PC-3 (cell line): ENCODE results near the gene AATF.

Source experiments
- EZH2 ChIP-seq: fragments of 300-600 bp; sonication (generic); IDR thresholded peaks from one replicate; pipeline ENCODE4 v1.6.1; 2017; ENCODE audit warnings: antibody characterized with exemption, mild to moderate bottlenecking, low read length; ENCODE audit not compliant: unreplicated experiment
- TF ChIP-seq, protein P1 (sequence below): fragments of 300-600 bp; sonication (generic); conservative IDR thresholded peaks from 2 replicates; pipeline ENCODE4 v1.5.1; 2017; ENCODE audit warnings: antibody characterized with exemption, low read depth, mild to moderate bottlenecking, low read length

- no peak for TF ChIP-seq EZH2
- TF ChIP-seq, protein P1, sequence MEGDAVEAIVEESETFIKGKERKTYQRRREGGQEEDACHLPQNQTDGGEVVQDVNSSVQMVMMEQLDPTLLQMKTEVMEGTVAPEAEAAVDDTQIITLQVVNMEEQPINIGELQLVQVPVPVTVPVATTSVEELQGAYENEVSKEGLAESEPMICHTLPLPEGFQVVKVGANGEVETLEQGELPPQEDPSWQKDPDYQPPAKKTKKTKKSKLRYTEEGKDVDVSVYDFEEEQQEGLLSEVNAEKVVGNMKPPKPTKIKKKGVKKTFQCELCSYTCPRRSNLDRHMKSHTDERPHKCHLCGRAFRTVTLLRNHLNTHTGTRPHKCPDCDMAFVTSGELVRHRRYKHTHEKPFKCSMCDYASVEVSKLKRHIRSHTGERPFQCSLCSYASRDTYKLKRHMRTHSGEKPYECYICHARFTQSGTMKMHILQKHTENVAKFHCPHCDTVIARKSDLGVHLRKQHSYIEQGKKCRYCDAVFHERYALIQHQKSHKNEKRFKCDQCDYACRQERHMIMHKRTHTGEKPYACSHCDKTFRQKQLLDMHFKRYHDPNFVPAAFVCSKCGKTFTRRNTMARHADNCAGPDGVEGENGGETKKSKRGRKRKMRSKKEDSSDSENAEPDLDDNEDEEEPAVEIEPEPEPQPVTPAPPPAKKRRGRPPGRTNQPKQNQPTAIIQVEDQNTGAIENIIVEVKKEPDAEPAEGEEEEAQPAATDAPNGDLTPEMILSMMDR, result no peak
These were observed 1.3 kb downstream of the AATF start for GRCh38 chr17:36950027-36950426.
